ENCODE data around the gene SNX24. TPM values are rescaled to one million over a fixed set of nuclear protein-coding genes. Genes with fewer than 3 reads are reported as not detected.
A peak's percentile ranks its signal among the peaks of the same experiment; 100 is the strongest.

SNX24 gene
- total and polyA plus RNA-seq, 9 of the 15 experiments (the other 6 are each of a cell fraction or from before 2014, with no cell fraction given) = 5.3 to 10.1 (median 7.9) TPM

- TF ChIP-seq ZBTB40 (IDR thresholded peaks at IDR 0.05) (no peak), ZBTB40 (CRISPR knock-in tag; IDR thresholded peaks at IDR 0.05) (no peak), C11orf30 (IDR thresholded peaks at IDR 0.05; ENCODE audit: low read depth) (peak; percentile 32; the same call in 1 of the 2 replicates), ZNF316 (IDR thresholded peaks at IDR 0.05) (peak; percentile 47), CEBPB (tag; IDR thresholded peaks at IDR 0.05) (no peak), SETDB1 (IDR thresholded peaks at IDR 0.05; ENCODE audit: low read length) (no peak), ZKSCAN3 (CRISPR knock-in tag; IDR thresholded peaks at IDR 0.05) (no peak), MBD2 (IDR thresholded peaks at IDR 0.05; ENCODE audit: borderline replicate concordance, low read depth) (no peak), ZKSCAN8 (CRISPR knock-in tag; IDR thresholded peaks at IDR 0.05) (no peak), ESRRA (IDR thresholded peaks at IDR 0.05; ENCODE audit: borderline replicate concordance, low read depth) (no peak), FOSL1 (tag; conservative IDR thresholded peaks at IDR 0.05) (no peak), NFYB (IDR thresholded peaks at IDR 0.05; ENCODE audit: extremely low read depth, insufficient read length) (no peak), RBM15 (IDR thresholded peaks at IDR 0.05; ENCODE audit: insufficient read depth, low read length) (no peak), ZC3H8 (IDR thresholded peaks at IDR 0.05) (no peak), ZNF124 (CRISPR knock-in tag; IDR thresholded peaks at IDR 0.05) (no peak), MAFG (tag; conservative IDR thresholded peaks at IDR 0.05) (no peak)
- TF ChIP-seq, protein P1, sequence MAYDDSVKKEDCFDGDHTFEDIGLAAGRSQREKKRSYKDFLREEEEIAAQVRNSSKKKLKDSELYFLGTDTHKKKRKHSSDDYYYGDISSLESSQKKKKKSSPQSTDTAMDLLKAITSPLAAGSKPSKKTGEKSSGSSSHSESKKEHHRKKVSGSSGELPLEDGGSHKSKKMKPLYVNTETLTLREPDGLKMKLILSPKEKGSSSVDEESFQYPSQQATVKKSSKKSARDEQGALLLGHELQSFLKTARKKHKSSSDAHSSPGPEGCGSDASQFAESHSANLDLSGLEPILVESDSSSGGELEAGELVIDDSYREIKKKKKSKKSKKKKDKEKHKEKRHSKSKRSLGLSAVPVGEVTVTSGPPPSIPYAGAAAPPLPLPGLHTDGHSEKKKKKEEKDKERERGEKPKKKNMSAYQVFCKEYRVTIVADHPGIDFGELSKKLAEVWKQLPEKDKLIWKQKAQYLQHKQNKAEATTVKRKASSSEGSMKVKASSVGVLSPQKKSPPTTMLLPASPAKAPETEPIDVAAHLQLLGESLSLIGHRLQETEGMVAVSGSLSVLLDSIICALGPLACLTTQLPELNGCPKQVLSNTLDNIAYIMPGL (CRISPR knock-in tag; IDR thresholded peaks at IDR 0.05) = no peak
Observed at GRCh38 chr5:122963305-122963704, 117.9 kb downstream of the SNX24 start (continued).
